ENCODE results near the gene CELA2A.
A peak's percentile ranks its signal among the peaks of the same experiment; 100 is the strongest.

CELA2A gene

GRCh38 chr1:15412843-15413242 lies 43.7 kb upstream of the CELA2A start:
- H3K36me3 ChIP-seq (ENCODE audit: control insufficient read depth in 1 of 2, insufficient read depth in 2 of 2, low read depth in 1 of 2, low read length in 2 of 2): peaks cover 3 to 6% of the 10 kb centered on the region in 2 experiments
- H3K14ac ChIP-seq (ENCODE audit: low read length in 2 of 2): no peak overlapping the region
- peak overlapping the region; percentile 54 for H2BK120ac ChIP-seq (ENCODE audit: low read depth, low read length)
- H3K4me2 ChIP-seq (ENCODE audit: low read length, poor library complexity, severe bottlenecking): no peak overlapping the region
- peaks cover 41% of the 10 kb centered on the region for H3K4me1 ChIP-seq (ENCODE audit: control insufficient read depth, insufficient read depth, low read depth, low read length)
- DNase-seq: no peak
- H3K27me3 ChIP-seq (ENCODE audit: control insufficient read depth in 1 of 2, insufficient read depth in 1 of 2, low read length in 2 of 2): no peaks in the 10 kb centered on the region
- H3K4ac ChIP-seq (ENCODE audit: low read depth in 1 of 2, low read length in 2 of 2): peak overlapping the region in 1 of 2 experiments; percentile 46
- no peak overlapping the region for H3K23ac ChIP-seq (ENCODE audit: low read length in 2 of 2)
- no peak overlapping the region for H4K91ac ChIP-seq (ENCODE audit: low read length)
- H3K4me3 ChIP-seq (ENCODE audit: insufficient read depth in 1 of 2, low read depth in 1 of 2, low read length in 2 of 2): no peak overlapping the region
- no peak overlapping the region for H3K27ac ChIP-seq (ENCODE audit: low read length, poor library complexity, severe bottlenecking)
- H3K9ac ChIP-seq (ENCODE audit: low read length): no peak overlapping the region
- no peak overlapping the region for H2AK5ac ChIP-seq (ENCODE audit: low read length, severe bottlenecking)
- peak overlapping the region; percentile 9 for H2BK15ac ChIP-seq (ENCODE audit: low read depth, poor library complexity, severe bottlenecking)
- no peak overlapping the region for H2AFZ ChIP-seq (ENCODE audit: low read depth, low read length)
- no peak overlapping the region for H4K8ac ChIP-seq (ENCODE audit: low read length)
- H3K18ac ChIP-seq (ENCODE audit: low read depth in 1 of 2, low read length in 2 of 2): no peak overlapping the region
- peak overlapping the region; percentile 15 to 30 for H2BK12ac ChIP-seq (ENCODE audit: low read length in 2 of 2)
- 98% methylated on average over 11 of the region's 11 CpGs for WGBS
- H2BK5ac ChIP-seq (ENCODE audit: low read depth, low read length, poor library complexity, severe bottlenecking): no peak overlapping the region
- peaks cover 34% of the 10 kb centered on the region for H3K79me1 ChIP-seq (replicated peaks; ENCODE audit: low read length, poor library complexity, severe bottlenecking)
- no peaks in the 10 kb centered on the region for H3K9me3 ChIP-seq (ENCODE audit: control insufficient read depth, low read length)

- Histone ChIP-seq H2BK15ac (ENCODE audit: low read depth, poor library complexity, severe bottlenecking) (no peak overlapping the region), H3K23ac (ENCODE audit: low read length in 2 of 2) (no peak overlapping the region), H3K4ac (ENCODE audit: low read depth in 1 of 2, low read length in 2 of 2) (no peak overlapping the region), H3K27me3 (ENCODE audit: control insufficient read depth in 1 of 2, insufficient read depth in 1 of 2, low read length in 2 of 2) (no peaks in the 10 kb centered on the region), H3K4me1 (ENCODE audit: control insufficient read depth, insufficient read depth, low read depth, low read length) (peaks cover 43% of the 10 kb centered on the region), H3K36me3 (ENCODE audit: control insufficient read depth in 1 of 2, insufficient read depth in 2 of 2, low read depth in 1 of 2, low read length in 2 of 2) (peaks cover 3 to 6% of the 10 kb centered on the region in 2 experiments), H2BK120ac (ENCODE audit: low read depth, low read length) (no peak overlapping the region), H4K8ac (ENCODE audit: low read length) (no peak overlapping the region), H3K9ac (ENCODE audit: low read length) (no peak overlapping the region), H2AFZ (ENCODE audit: low read depth, low read length) (no peak overlapping the region), H3K4me2 (ENCODE audit: low read length, poor library complexity, severe bottlenecking) (no peak overlapping the region), H3K4me3 (ENCODE audit: insufficient read depth in 1 of 2, low read depth in 1 of 2, low read length in 2 of 2) (no peak overlapping the region), H4K91ac (ENCODE audit: low read length) (no peak overlapping the region), H2AK5ac (ENCODE audit: low read length, severe bottlenecking) (no peak overlapping the region), H3K14ac (ENCODE audit: low read length in 2 of 2) (no peak overlapping the region), H3K79me1 (replicated peaks; ENCODE audit: low read length, poor library complexity, severe bottlenecking) (peaks cover 36% of the 10 kb centered on the region), H3K27ac (ENCODE audit: low read length, poor library complexity, severe bottlenecking) (no peak overlapping the region), H3K18ac (ENCODE audit: low read depth in 1 of 2, low read length in 2 of 2) (no peak overlapping the region), H3K9me3 (ENCODE audit: control insufficient read depth, low read length) (no peaks in the 10 kb centered on the region), H2BK12ac (ENCODE audit: low read length in 2 of 2) (peak overlapping the region in 1 of 2 experiments; percentile 60), H2BK5ac (ENCODE audit: low read depth, low read length, poor library complexity, severe bottlenecking) (no peak overlapping the region)
- no peak for DNase-seq
- 91% methylated on average over 19 of the region's 20 CpGs for WGBS
These were observed 42.7 kb upstream of the CELA2A start for GRCh38 chr1:15413563-15414444.

GRCh38 chr1:15414445-15414983 lies 42.0 kb upstream of the CELA2A start:
- WGBS: 94% methylated on average over 8 of the region's 10 CpGs
- H3K14ac ChIP-seq (ENCODE audit: low read length in 2 of 2): no peak overlapping the region
- no peak overlapping the region for H2BK5ac ChIP-seq (ENCODE audit: low read depth, low read length, poor library complexity, severe bottlenecking)

More at GRCh38 chr1:15414445-15414983, 42.0 kb upstream of the CELA2A start:
- no peak for DNase-seq
- no peaks in the 10 kb centered on the region for H3K9me3 ChIP-seq (ENCODE audit: control insufficient read depth, low read length)
- no peak overlapping the region for H2BK12ac ChIP-seq (ENCODE audit: low read length in 2 of 2)
- no peak overlapping the region for H3K27ac ChIP-seq (ENCODE audit: low read length, poor library complexity, severe bottlenecking)
- H4K8ac ChIP-seq (ENCODE audit: low read length): no peak overlapping the region
- H3K4me3 ChIP-seq (ENCODE audit: insufficient read depth in 1 of 2, low read depth in 1 of 2, low read length in 2 of 2): no peak overlapping the region
- peaks cover 46% of the 10 kb centered on the region for H3K4me1 ChIP-seq (ENCODE audit: control insufficient read depth, insufficient read depth, low read depth, low read length)
- H2BK15ac ChIP-seq (ENCODE audit: low read depth, poor library complexity, severe bottlenecking): no peak overlapping the region
- no peak overlapping the region for H3K18ac ChIP-seq (ENCODE audit: low read depth in 1 of 2, low read length in 2 of 2)
- no peak overlapping the region for H2AK5ac ChIP-seq (ENCODE audit: low read length, severe bottlenecking)
- H3K4me2 ChIP-seq (ENCODE audit: low read length, poor library complexity, severe bottlenecking): no peak overlapping the region
- peaks cover 41% of the 10 kb centered on the region for H3K79me1 ChIP-seq (replicated peaks; ENCODE audit: low read length, poor library complexity, severe bottlenecking)
- H3K36me3 ChIP-seq (ENCODE audit: control insufficient read depth in 1 of 2, insufficient read depth in 2 of 2, low read depth in 1 of 2, low read length in 2 of 2): peaks cover 3 to 6% of the 10 kb centered on the region in 2 experiments
- no peak overlapping the region for H2BK120ac ChIP-seq (ENCODE audit: low read depth, low read length)
- no peak overlapping the region for H2AFZ ChIP-seq (ENCODE audit: low read depth, low read length)
- no peak overlapping the region for H3K9ac ChIP-seq (ENCODE audit: low read length)
- H4K91ac ChIP-seq (ENCODE audit: low read length): no peak overlapping the region
- no peaks in the 10 kb centered on the region for H3K27me3 ChIP-seq (ENCODE audit: control insufficient read depth in 1 of 2, insufficient read depth in 1 of 2, low read length in 2 of 2)
- no peak overlapping the region for H3K23ac ChIP-seq (ENCODE audit: low read length in 2 of 2)
- no peak overlapping the region for H3K4ac ChIP-seq (ENCODE audit: low read depth in 1 of 2, low read length in 2 of 2)
